Prostate gland (tissue), 2 donors: ENCODE results near the gene PBX3. TPM values are rescaled to one million over a fixed set of nuclear protein-coding genes. Genes with fewer than 3 reads are reported as not detected.

Experiments
- DNase-seq: peaks from one replicate; pipeline ENCODE4 v3.0.0-alpha.2; 2019; ENCODE audit warnings: low spot score
- H3K27ac ChIP-seq, 2 donors: fragments of 200-600 bp; sonication (generic); 2 replicates each; pipeline ENCODE4 v1.5.1; 2017 to 2019
- H3K27me3 ChIP-seq: fragments of 200-600 bp; sonication (generic); replicated peaks from 2 replicates; pipeline ENCODE4 v1.5.1; 2019; ENCODE audit not compliant: insufficient read depth
- H3K36me3 ChIP-seq, 2 donors: fragments of 200-600 bp; sonication (generic); 1 replicate in 1 of 2; 2 replicates in 1 of 2; pipeline versions ENCODE4 v1.5.1 to v1.8.1; 2017 to 2019
- H3K4me1 ChIP-seq: fragments of 200-600 bp; sonication (generic); replicated peaks from 2 replicates; pipeline ENCODE4 v1.5.1; 2019
- H3K4me3 ChIP-seq, 2 donors: fragments of 200-600 bp; sonication (generic); 2 replicates each; pipeline ENCODE4 v1.5.1; 2017 to 2019
- H3K9me3 ChIP-seq: fragments of 200-600 bp; sonication (generic); 2 replicates; pipeline ENCODE4 v1.5.1; 2017
- POLR2A ChIP-seq: fragments of 450-650 bp; IDR thresholded peaks from one replicate; pipeline ENCODE4 v1.6.1; 2016; ENCODE audit warnings: antibody characterized with exemption, mild to moderate bottlenecking
- POLR2AphosphoS5 ChIP-seq: sonication (generic); formaldehyde crosslinking; IDR thresholded peaks from one replicate; pipeline ENCODE4 v1.6.1; 2017; ENCODE audit warnings: antibody characterized with exemption
- WGBS: methylation state at CpG from one replicate; pipeline ENCODE4 v1.1.5; 2018; 5-methylcytosine and 5-hydroxymethylcytosine counted together
- intact Hi-C: fragments of 100-400 bp; cut with DNase I; formaldehyde crosslinking; loops from one replicate; pipeline ENCODE4 v1.14.2; 2022
- total RNA-seq, 2 donors: library from RNA; depleted of rRNA; stranded (reverse); fragments of >200 nt; gene quantifications; one replicate each; pipeline ENCODE4 v1.1.0, GENCODE V29; 2016
- TF ChIP-seq, protein P1 (sequence below), 4 experiments: fragments of 200-600 bp in 2 of 4; fragments of 450-650 bp in 2 of 4; sonication (generic) in 2 of 4; IDR thresholded peaks; 1 replicate in 3 of 4; 2 replicates in 1 of 4; pipeline ENCODE4 v1.5.1; 2016 to 2019; ENCODE audit warnings: antibody characterized with exemption in 4 of 4, mild to moderate bottlenecking in 2 of 4, moderate library complexity in 2 of 4

The PBX3 gene
- total RNA-seq, 2 donors from 2014 or later: 48.5 to 77.6 TPM

DNA sequence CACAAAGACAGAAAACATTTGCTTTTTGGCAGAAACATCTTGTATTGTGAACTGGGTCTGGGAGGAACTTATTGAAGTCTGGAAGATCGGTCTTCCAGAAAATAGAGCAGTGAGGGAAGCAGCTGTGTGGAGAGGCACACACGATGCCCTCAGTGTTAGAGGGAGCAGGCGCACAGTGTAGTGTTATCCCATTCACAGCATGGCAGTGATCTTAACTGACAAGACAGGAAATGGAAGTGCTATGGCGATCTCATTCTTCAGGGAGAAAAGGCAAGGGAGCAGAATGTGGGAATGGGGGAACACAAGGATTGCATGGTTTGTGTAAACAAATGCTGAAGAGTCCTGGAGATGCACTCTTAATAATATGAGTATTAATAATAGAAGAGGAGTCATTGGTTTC is 161.0 kb downstream of the PBX3 start:
- intact Hi-C loops: no loop called here
- 88% methylated on average over 4 of the region's 4 CpGs for WGBS
- Histone ChIP-seq H3K36me3 (no peaks in the 10 kb centered on the region), H3K27me3 (no peaks in the 10 kb centered on the region), H3K9me3 (no peaks in the 10 kb centered on the region), H3K4me1 (peaks cover 7% of the 10 kb centered on the region), H3K27ac (no peak overlapping the region), H3K4me3 (no peak overlapping the region)
- DNase-seq: no peak
- TF ChIP-seq, protein P1, sequence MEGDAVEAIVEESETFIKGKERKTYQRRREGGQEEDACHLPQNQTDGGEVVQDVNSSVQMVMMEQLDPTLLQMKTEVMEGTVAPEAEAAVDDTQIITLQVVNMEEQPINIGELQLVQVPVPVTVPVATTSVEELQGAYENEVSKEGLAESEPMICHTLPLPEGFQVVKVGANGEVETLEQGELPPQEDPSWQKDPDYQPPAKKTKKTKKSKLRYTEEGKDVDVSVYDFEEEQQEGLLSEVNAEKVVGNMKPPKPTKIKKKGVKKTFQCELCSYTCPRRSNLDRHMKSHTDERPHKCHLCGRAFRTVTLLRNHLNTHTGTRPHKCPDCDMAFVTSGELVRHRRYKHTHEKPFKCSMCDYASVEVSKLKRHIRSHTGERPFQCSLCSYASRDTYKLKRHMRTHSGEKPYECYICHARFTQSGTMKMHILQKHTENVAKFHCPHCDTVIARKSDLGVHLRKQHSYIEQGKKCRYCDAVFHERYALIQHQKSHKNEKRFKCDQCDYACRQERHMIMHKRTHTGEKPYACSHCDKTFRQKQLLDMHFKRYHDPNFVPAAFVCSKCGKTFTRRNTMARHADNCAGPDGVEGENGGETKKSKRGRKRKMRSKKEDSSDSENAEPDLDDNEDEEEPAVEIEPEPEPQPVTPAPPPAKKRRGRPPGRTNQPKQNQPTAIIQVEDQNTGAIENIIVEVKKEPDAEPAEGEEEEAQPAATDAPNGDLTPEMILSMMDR (IDR thresholded peaks at IDR 0.05): no peak
- TF ChIP-seq POLR2A (no peak), POLR2AphosphoS5 (no peak)

DNA sequence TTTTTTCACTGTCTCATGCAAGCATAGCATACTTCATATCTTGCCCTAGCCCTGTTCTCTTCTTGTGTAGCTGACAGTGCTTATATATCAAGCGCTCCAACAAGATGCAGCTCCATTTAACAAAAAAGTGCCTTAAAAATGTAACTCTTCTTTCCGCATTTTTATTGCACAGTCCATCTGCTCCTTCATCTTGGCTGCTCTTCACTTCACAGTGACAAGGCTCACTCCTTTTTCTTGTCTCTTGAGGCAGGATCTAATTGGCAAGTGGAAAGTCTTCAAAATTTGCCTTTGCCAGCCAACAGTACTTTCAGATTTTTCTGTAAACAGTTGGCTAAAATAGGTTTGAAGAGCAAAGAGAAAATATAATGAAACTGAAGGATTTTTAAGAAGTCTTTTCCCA is 161.8 kb downstream of the PBX3 start:
- H3K36me3 ChIP-seq: no peaks in the 10 kb centered on the region
- no peak overlapping the region for H3K4me3 ChIP-seq
- 95% methylated on average over 2 of the region's 2 CpGs for WGBS
- TF ChIP-seq, protein P1 (IDR thresholded peaks at IDR 0.05): no peak
- TF ChIP-seq POLR2A: no peak
- no peak for TF ChIP-seq POLR2AphosphoS5
- no peaks in the 10 kb centered on the region for H3K9me3 ChIP-seq
- H3K27ac ChIP-seq: no peak overlapping the region
- DNase-seq: no peak
- H3K4me1 ChIP-seq: peaks cover 7% of the 10 kb centered on the region
- no peaks in the 10 kb centered on the region for H3K27me3 ChIP-seq
- intact Hi-C loops: no loop called here

- Histone ChIP-seq H3K9me3 (no peaks in the 10 kb centered on the region), H3K4me3 (no peak overlapping the region), H3K4me1 (peaks cover 7% of the 10 kb centered on the region), H3K27me3 (no peaks in the 10 kb centered on the region), H3K27ac (no peak overlapping the region), H3K36me3 (no peaks in the 10 kb centered on the region)
- TF ChIP-seq, protein P1 (IDR thresholded peaks at IDR 0.05): no peak
- TF ChIP-seq POLR2AphosphoS5 (no peak), POLR2A (no peak)
- WGBS: 94% methylated on average over 4 of the region's 4 CpGs
- intact Hi-C loops: no loop called here
- no peak for DNase-seq
These were observed 162.3 kb downstream of the PBX3 start for GRCh38 chr9:125909459-125909858.

DNA sequence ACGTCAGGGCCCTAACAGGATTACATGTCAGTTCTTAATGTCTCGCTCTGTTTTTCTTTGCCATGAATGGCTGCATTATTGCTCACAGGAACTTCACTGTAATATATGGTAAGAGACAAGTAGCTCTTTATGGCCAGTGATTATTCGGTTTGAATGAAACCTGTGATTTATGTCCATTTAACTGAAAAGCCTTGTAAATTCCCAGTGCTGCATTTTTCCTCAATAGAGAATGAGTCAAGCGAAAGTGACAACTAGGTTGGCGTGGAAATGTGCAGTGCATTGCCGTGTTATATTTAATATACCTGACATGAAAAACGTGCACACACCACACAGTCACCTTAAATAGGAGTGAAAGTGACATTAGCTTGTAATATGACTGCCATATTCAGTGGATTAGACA is 163.1 kb downstream of the PBX3 start:
- TF ChIP-seq POLR2AphosphoS5: no peak
- TF ChIP-seq POLR2A: no peak
- TF ChIP-seq, protein P1 (IDR thresholded peaks at IDR 0.05): no peak
- 92% methylated on average over 7 of the region's 7 CpGs for WGBS
- Histone ChIP-seq H3K4me1 (no peaks in the 10 kb centered on the region), H3K27me3 (no peaks in the 10 kb centered on the region), H3K4me3 (no peak overlapping the region), H3K9me3 (no peaks in the 10 kb centered on the region), H3K36me3 (no peaks in the 10 kb centered on the region), H3K27ac (no peak overlapping the region)
- intact Hi-C loops: no loop called here
- no peak for DNase-seq

DNA sequence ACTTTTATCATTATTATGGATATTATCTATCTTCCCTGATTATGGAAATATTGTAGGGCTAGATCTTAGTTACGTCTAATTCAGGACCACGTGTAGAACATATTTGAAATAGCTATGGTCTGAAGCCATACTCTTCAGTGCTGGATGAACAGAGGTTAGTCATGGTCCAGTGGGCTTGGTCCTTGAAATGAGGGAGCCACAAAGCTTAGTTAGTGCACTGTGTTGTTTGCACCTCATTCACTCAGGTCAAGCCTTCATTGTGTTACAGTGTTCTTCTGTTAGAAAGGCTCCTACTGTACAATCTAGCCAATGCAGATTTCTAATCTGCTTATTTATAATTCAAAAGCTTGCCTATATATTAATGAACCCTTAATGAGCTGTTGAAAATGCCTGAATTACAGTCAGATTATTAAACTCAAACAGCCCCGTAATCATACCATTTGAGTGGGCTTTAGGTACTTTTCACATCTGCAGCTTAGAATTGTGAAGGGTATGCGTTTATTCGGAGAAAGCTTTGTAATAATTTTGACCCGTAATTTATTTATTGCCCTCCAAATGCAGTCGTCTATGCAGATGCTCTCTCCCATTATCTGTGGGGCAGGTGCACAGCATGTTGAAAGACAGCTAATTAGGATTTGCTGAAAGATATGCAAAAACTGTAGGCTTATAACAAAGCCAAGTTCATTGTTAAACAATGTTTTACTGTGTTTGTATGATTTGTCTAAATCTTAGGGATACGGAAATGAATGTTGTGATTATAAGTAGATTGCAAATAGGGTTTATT is 164.9 kb downstream of the PBX3 start:
- Histone ChIP-seq H3K4me3 (no peak overlapping the region), H3K27ac (no peak overlapping the region), H3K9me3 (no peaks in the 10 kb centered on the region), H3K4me1 (no peaks in the 10 kb centered on the region), H3K36me3 (no peaks in the 10 kb centered on the region), H3K27me3 (no peaks in the 10 kb centered on the region)
- intact Hi-C loops: no loop called here
- TF ChIP-seq POLR2AphosphoS5 (no peak), POLR2A (no peak)
- TF ChIP-seq, protein P1 (IDR thresholded peaks at IDR 0.05): no peak
- WGBS: 86% methylated on average over 8 of the region's 8 CpGs
- DNase-seq: no peak
